Lower leg skin (tissue), 3 donors: ENCODE results near the gene TGFBR2.

ENCODE experiments used
- CTCF ChIP-seq, 3 donors: fragments of 450-650 bp; IDR thresholded peaks; one replicate each; pipeline ENCODE4 v1.5.1; 2016; ENCODE audit warnings: antibody characterized with exemption in 3 of 3, mild to moderate bottlenecking in 3 of 3, moderate library complexity in 2 of 3
- POLR2A ChIP-seq, 2 donors: fragments of 450-650 bp; IDR thresholded peaks; one replicate each; pipeline ENCODE4 v1.6.1; 2016 to 2017; ENCODE audit warnings: antibody characterized with exemption in 2 of 2, mild to moderate bottlenecking in 1 of 2, moderate library complexity in 1 of 2

GRCh38 chr3:30694148-30694547, 87.7 kb downstream of the TGFBR2 start:
- no peak for TF ChIP-seq CTCF (IDR thresholded peaks at IDR 0.05)
- no peak for TF ChIP-seq POLR2A (IDR thresholded peaks at IDR 0.05)
